ENCODE data around the gene RMDN2.

Gene RMDN2

DNA sequence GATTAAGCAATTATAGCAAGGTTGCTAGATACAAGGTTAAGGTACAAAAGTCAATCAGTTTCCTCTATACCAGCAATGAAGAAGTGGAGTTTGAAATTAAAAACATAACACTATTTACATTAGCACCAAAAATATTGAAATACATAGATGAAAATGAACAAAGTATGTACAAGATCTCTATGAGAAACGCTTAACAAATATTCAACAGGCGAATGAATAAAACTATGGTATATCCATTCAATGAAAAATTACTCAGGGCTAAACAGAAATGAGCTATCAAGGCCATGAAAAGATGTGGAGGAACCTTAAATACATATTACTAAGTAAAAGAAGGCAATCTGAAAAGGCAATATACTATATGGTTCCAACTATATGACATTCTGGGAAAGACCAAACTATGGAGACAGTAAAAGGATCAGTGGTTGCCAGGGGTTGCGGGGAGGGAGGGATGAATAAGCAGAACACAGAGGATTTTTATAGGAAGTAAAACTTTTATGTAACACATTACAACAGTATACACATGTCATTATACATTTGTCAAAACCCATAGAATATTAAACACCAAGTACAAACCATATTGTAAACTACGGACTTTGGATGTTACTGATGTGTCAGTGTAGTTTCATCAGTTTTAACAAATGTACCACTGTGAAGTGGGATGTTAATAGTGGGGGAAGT, 62.1 kb downstream of the RMDN2 start:
- Histone ChIP-seq H3K27ac (ENCODE audit: low read length) (no peak overlapping the region), H2AFZ (ENCODE audit: low read depth, low read length) (no peak overlapping the region), H3K27me3 (ENCODE audit: insufficient read depth, low read length, poor library complexity) (no peaks in the 10 kb centered on the region), H4K20me1 (ENCODE audit: insufficient read depth, low read length) (no peaks in the 10 kb centered on the region), H3K79me2 (ENCODE audit: insufficient read depth, low read length) (no peaks in the 10 kb centered on the region), H3K36me3 (ENCODE audit: insufficient read depth, low read length) (no peaks in the 10 kb centered on the region), H3K4me3 (ENCODE audit: low read depth in 1 of 2, low read length in 2 of 2) (no peak overlapping the region), H3K9ac (ENCODE audit: low read depth, low read length) (no peak overlapping the region), H3K9me3 (ENCODE audit: insufficient read depth, low read length, severe bottlenecking) (no peaks in the 10 kb centered on the region), H3K4me2 (ENCODE audit: insufficient read depth, low read length) (no peak overlapping the region), H3K4me1 (ENCODE audit: insufficient read depth, low read length) (no peaks in the 10 kb centered on the region; the same call in 1 of the 2 replicates)
- DNase-seq: no peak
- no peak for ATAC-seq (ENCODE audit: insufficient read depth, low read depth)
- no peak for TF ChIP-seq EZH2 (IDR thresholded peaks at IDR 0.05; ENCODE audit: borderline replicate concordance, low read depth, low read length, severe bottlenecking)
- TF ChIP-seq, protein P1, sequence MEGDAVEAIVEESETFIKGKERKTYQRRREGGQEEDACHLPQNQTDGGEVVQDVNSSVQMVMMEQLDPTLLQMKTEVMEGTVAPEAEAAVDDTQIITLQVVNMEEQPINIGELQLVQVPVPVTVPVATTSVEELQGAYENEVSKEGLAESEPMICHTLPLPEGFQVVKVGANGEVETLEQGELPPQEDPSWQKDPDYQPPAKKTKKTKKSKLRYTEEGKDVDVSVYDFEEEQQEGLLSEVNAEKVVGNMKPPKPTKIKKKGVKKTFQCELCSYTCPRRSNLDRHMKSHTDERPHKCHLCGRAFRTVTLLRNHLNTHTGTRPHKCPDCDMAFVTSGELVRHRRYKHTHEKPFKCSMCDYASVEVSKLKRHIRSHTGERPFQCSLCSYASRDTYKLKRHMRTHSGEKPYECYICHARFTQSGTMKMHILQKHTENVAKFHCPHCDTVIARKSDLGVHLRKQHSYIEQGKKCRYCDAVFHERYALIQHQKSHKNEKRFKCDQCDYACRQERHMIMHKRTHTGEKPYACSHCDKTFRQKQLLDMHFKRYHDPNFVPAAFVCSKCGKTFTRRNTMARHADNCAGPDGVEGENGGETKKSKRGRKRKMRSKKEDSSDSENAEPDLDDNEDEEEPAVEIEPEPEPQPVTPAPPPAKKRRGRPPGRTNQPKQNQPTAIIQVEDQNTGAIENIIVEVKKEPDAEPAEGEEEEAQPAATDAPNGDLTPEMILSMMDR (IDR thresholded peaks at IDR 0.05; ENCODE audit: borderline replicate concordance, extremely low read depth, low read length, poor library complexity, severe bottlenecking): no peak

DNA sequence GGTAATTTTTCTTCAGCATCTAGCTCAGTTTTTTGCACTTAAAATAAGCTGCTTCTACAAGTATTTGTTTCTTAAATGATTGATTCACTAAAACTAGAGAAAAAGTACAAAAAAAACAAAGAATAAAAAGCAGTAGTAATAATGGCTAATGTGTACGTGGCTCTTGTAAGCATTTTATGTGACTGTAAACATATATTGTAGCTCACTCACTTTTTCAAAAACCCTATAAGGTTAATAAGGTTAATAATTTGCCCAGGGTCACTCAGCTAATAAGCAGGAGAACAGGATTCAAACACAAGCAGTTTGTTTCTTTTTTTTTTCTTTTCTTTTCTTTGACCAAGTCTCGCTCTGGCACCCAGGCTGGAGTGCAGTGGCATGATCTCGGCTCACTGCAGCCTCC, 67.5 kb downstream of the RMDN2 start:
- DNase-seq: no peak
- ATAC-seq (ENCODE audit: insufficient read depth, low read depth): no peak
- Histone ChIP-seq H3K4me1 (ENCODE audit: insufficient read depth, low read length) (no peaks in the 10 kb centered on the region), H3K79me2 (ENCODE audit: insufficient read depth, low read length) (no peaks in the 10 kb centered on the region), H3K9me3 (ENCODE audit: insufficient read depth, low read length, severe bottlenecking) (no peaks in the 10 kb centered on the region), H3K36me3 (ENCODE audit: insufficient read depth, low read length) (no peaks in the 10 kb centered on the region), H3K9ac (ENCODE audit: low read depth, low read length) (no peak overlapping the region), H2AFZ (ENCODE audit: low read depth, low read length) (no peak overlapping the region), H4K20me1 (ENCODE audit: insufficient read depth, low read length) (no peaks in the 10 kb centered on the region), H3K4me2 (ENCODE audit: insufficient read depth, low read length) (no peak overlapping the region), H3K27me3 (ENCODE audit: insufficient read depth, low read length, poor library complexity) (no peaks in the 10 kb centered on the region), H3K27ac (ENCODE audit: low read length) (no peak overlapping the region), H3K4me3 (ENCODE audit: low read depth in 1 of 2, low read length in 2 of 2) (no peak overlapping the region)
- TF ChIP-seq EZH2 (IDR thresholded peaks at IDR 0.05; ENCODE audit: borderline replicate concordance, low read depth, low read length, severe bottlenecking): no peak
- TF ChIP-seq, protein P1 (IDR thresholded peaks at IDR 0.05; ENCODE audit: borderline replicate concordance, extremely low read depth, low read length, poor library complexity, severe bottlenecking): no peak

DNA sequence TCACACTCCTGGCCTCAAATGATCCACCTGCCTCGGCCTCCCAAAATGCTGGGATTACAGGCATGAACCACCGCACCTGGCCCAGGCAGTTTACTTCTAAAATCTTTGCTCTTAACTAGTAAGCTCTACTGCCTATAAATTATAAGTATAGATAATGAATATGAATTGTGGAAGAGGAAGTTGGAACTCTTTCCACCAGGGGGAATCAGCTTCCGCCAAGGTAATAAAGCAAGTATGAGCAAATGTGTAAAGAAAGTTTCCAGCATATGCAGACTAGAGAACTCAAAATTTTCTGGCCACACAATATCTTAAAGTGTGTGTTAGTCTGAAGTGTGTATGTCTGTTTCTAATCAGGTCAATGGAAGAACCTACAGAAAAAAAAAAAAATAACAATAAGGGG, 68.1 kb downstream of the RMDN2 start:
- Histone ChIP-seq H3K79me2 (ENCODE audit: insufficient read depth, low read length) (no peaks in the 10 kb centered on the region), H3K4me2 (ENCODE audit: insufficient read depth, low read length) (no peak overlapping the region), H3K27me3 (ENCODE audit: insufficient read depth, low read length, poor library complexity) (no peaks in the 10 kb centered on the region), H3K9ac (ENCODE audit: low read depth, low read length) (no peak overlapping the region), H2AFZ (ENCODE audit: low read depth, low read length) (no peak overlapping the region), H4K20me1 (ENCODE audit: insufficient read depth, low read length) (no peaks in the 10 kb centered on the region), H3K36me3 (ENCODE audit: insufficient read depth, low read length) (no peaks in the 10 kb centered on the region), H3K4me3 (ENCODE audit: low read depth in 1 of 2, low read length in 2 of 2) (no peak overlapping the region), H3K9me3 (ENCODE audit: insufficient read depth, low read length, severe bottlenecking) (no peaks in the 10 kb centered on the region), H3K27ac (ENCODE audit: low read length) (no peak overlapping the region), H3K4me1 (ENCODE audit: insufficient read depth, low read length) (no peaks in the 10 kb centered on the region)
- TF ChIP-seq, protein P1 (IDR thresholded peaks at IDR 0.05; ENCODE audit: borderline replicate concordance, extremely low read depth, low read length, poor library complexity, severe bottlenecking): no peak
- no peak for TF ChIP-seq EZH2 (IDR thresholded peaks at IDR 0.05; ENCODE audit: borderline replicate concordance, low read depth, low read length, severe bottlenecking)
- no peak for ATAC-seq (ENCODE audit: insufficient read depth, low read depth)
- no peak for DNase-seq
